CD14-positive monocyte (primary cell): ENCODE measurements around the gene NRG3. TPM values are rescaled to one million over a fixed set of nuclear protein-coding genes. Genes with fewer than 3 reads are reported as not detected.

ENCODE experiments used
- DNase-seq, 3 donors: peaks; one replicate each; pipeline ENCODE4 v3.0.0-alpha.2; 2011 to 2022
- H2AFZ ChIP-seq: 2 replicates; pipeline ENCODE4 v1.6.0; 2012; ENCODE audit warnings: mild to moderate bottlenecking, low read depth, low read length, inconsistent platforms; ENCODE audit not compliant: insufficient read depth, poor library complexity, severe bottlenecking
- H3K27ac ChIP-seq, 2 donors: 1 replicate in 1 of 2; 2 replicates in 1 of 2; pipeline ENCODE4 v1.5.1; 2012 to 2013; ENCODE audit warnings: low read length in 2 of 2, control low read depth in 1 of 2, inconsistent platforms in 1 of 2, low read depth in 1 of 2, mild to moderate bottlenecking in 1 of 2
- H3K27me3 ChIP-seq, 2 donors: one replicate each; pipeline versions ENCODE4 v1.6.0 to v1.6.1; 2011 to 2013; ENCODE audit warnings: low read length in 2 of 2; ENCODE audit not compliant: control insufficient read depth in 2 of 2, insufficient read depth in 2 of 2
- H3K36me3 ChIP-seq, 2 donors: replicated peaks in 1 of 2; 1 replicate in 1 of 2; 2 replicates in 1 of 2; pipeline versions ENCODE4 v1.5.1 to v1.6.1; 2012 to 2013; ENCODE audit warnings: low read length in 2 of 2, control low read depth in 1 of 2, inconsistent platforms in 1 of 2, mild to moderate bottlenecking in 1 of 2; ENCODE audit not compliant: insufficient read depth in 2 of 2, control insufficient read depth in 1 of 2
- H3K4me1 ChIP-seq, 2 donors: 1 replicate in 1 of 2; 2 replicates in 1 of 2; pipeline versions ENCODE4 v1.5.1 to v1.6.1; 2012 to 2013; ENCODE audit warnings: low read length in 2 of 2, control low read depth in 1 of 2, inconsistent platforms in 1 of 2, mild to moderate bottlenecking in 1 of 2, moderate library complexity in 1 of 2; ENCODE audit not compliant: insufficient read depth in 2 of 2, control insufficient read depth in 1 of 2
- H3K4me2 ChIP-seq: replicated peaks from 2 replicates; pipeline ENCODE3; 2012; ENCODE audit warnings: low read length, moderate library complexity, mild to moderate bottlenecking; ENCODE audit not compliant: poor library complexity, severe bottlenecking; ENCODE audit errors: extremely low read depth
- H3K4me3 ChIP-seq, 3 experiments: fragments of 200-600 bp in 1 of 3; sonication (generic) in 1 of 3; replicated peaks in 1 of 3; 1 replicate in 2 of 3; 2 replicates in 1 of 3; pipeline ENCODE4 v1.5.1; 2011 to 2013; ENCODE audit warnings: low read length in 3 of 3, mild to moderate bottlenecking in 3 of 3, control low read depth in 2 of 3, low read depth in 2 of 3, inconsistent platforms in 1 of 3, moderate library complexity in 1 of 3
- H3K79me2 ChIP-seq: 2 replicates; pipeline ENCODE4 v1.6.0; 2012; ENCODE audit warnings: mild to moderate bottlenecking, control low read depth, inconsistent platforms, low read length, moderate library complexity; ENCODE audit not compliant: insufficient read depth
- H3K9ac ChIP-seq: 2 replicates; pipeline ENCODE4 v1.6.0; 2017; ENCODE audit warnings: low read length, mild to moderate bottlenecking; ENCODE audit not compliant: insufficient read depth, poor library complexity, severe bottlenecking
- H3K9me3 ChIP-seq, 2 donors: replicated peaks in 1 of 2; 1 replicate in 1 of 2; 2 replicates in 1 of 2; pipeline versions ENCODE4 v1.5.1 to v1.6.1; 2012 to 2013; ENCODE audit warnings: low read length in 2 of 2, control low read depth in 1 of 2; ENCODE audit not compliant: control insufficient read depth in 1 of 2, insufficient read depth in 1 of 2
- H4K20me1 ChIP-seq: 2 replicates; pipeline ENCODE4 v1.6.0; 2012; ENCODE audit warnings: mild to moderate bottlenecking, low read length, control low read depth, moderate library complexity; ENCODE audit not compliant: insufficient read depth
- H3K27ac Mint-ChIP-seq, 7 donors: one replicate each; pipeline ENCODE4 v1.8.0; 2020; ENCODE audit warnings: mild to moderate bottlenecking in 7 of 7, mixed read lengths in 7 of 7, moderate library complexity in 6 of 7, inconsistent platforms in 2 of 7
- H3K27me3 Mint-ChIP-seq, 3 donors: one replicate each; pipeline ENCODE4 v1.8.0; 2021 to 2022; ENCODE audit warnings: low read depth in 3 of 3, mild to moderate bottlenecking in 3 of 3, mixed read lengths in 3 of 3, moderate library complexity in 3 of 3, inconsistent platforms in 1 of 3
- H3K36me3 Mint-ChIP-seq, 2 donors: one replicate each; pipeline ENCODE4 v1.8.0; 2020; ENCODE audit warnings: mixed read lengths in 2 of 2, inconsistent platforms in 1 of 2, mild to moderate bottlenecking in 1 of 2
- H3K4me1 Mint-ChIP-seq: one replicate; pipeline ENCODE4 v1.8.0; 2020; ENCODE audit warnings: mild to moderate bottlenecking, mixed read lengths
- H3K4me3 Mint-ChIP-seq, 2 donors: one replicate each; pipeline ENCODE4 v1.8.0; 2020; ENCODE audit warnings: mild to moderate bottlenecking in 2 of 2, mixed read lengths in 2 of 2, moderate library complexity in 1 of 2
- H3K9me3 Mint-ChIP-seq, 7 donors: one replicate each; pipeline ENCODE4 v1.8.0; 2020 to 2022; ENCODE audit warnings: mixed read lengths in 7 of 7, mild to moderate bottlenecking in 6 of 7, moderate library complexity in 6 of 7, inconsistent platforms in 2 of 7
- WGBS: methylation state at CpG from one replicate; pipeline ENCODE4 v1.1.5; 2013; ENCODE audit warnings: missing lambda C conversion rate; ENCODE audit not compliant: insufficient coverage; 5-methylcytosine and 5-hydroxymethylcytosine counted together
- intact Hi-C, 2 donors: fragments of 100-400 bp; cut with micrococcal nuclease; formaldehyde crosslinking; loops; one replicate each; pipeline versions ENCODE4 v1.15.0 to v1.15.1; 2023
- polyA plus RNA-seq, 3 donors: library from polyadenylated mRNA; depleted of rRNA in 1 of 3; unstranded in 2 of 3; stranded (reverse) in 1 of 3; fragments of 300-500 nt in 2 of 3; fragments of >200 nt in 1 of 3; fragmentation: Illumina TruSeq in 2 of 3; gene quantifications; 1 replicate in 2 of 3; 2 replicates in 1 of 3; pipeline ENCODE4 v1.2.3, GENCODE V29; 2012 to 2021
- TF ChIP-seq, protein P1 (sequence below): fragments of 200-600 bp; IDR thresholded peaks from one replicate; pipeline ENCODE4 v1.8.0; 2022; ENCODE audit warnings: antibody characterized with exemption, mild to moderate bottlenecking

NRG3 gene
- polyA plus RNA-seq, 3 donors: not detected

DNA sequence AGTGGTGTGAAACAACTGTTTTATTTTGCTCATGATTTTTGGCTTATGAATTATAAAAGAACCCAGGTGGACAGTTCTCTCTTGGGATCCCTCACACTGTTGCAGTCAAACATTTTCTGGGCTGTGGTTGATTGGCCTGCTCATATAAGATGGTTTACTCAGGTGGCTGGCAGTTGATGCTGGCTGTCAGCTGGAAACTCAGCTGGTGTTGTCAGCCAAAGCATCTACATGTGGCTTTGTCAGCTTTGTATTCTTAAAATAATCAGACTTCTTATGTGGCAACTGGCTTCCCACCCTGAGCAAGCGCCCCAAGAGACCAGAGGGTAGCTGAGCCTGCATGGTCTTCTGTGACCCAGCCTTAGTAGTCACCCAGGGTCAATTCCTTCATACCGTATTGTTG lies 534.7 kb downstream of the NRG3 start:
- H3K9ac ChIP-seq: no peak overlapping the region
- H4K20me1 ChIP-seq: no peaks in the 10 kb centered on the region
- WGBS: no CpG with 5 or more reads among the region's 2 CpGs
- H3K4me3 ChIP-seq: no peak overlapping the region
- no peaks in the 10 kb centered on the region for H3K4me1 Mint-ChIP-seq
- H3K4me2 ChIP-seq: no peak overlapping the region
- H3K9me3 ChIP-seq: no peaks in the 10 kb centered on the region
- DNase-seq: no peak
- no peaks in the 10 kb centered on the region for H3K36me3 Mint-ChIP-seq
- no peak overlapping the region for H3K27ac ChIP-seq
- H3K27ac Mint-ChIP-seq: no peak overlapping the region
- peaks cover 0 to 1% (median 0%) of the 10 kb centered on the region in 3 donors for H3K27me3 Mint-ChIP-seq
- no peak overlapping the region for H3K4me3 Mint-ChIP-seq
- H3K4me1 ChIP-seq: no peaks in the 10 kb centered on the region
- no peaks in the 10 kb centered on the region for H3K36me3 ChIP-seq
- H3K79me2 ChIP-seq: no peaks in the 10 kb centered on the region
- H3K9me3 Mint-ChIP-seq: peaks cover 0 to 13% (median 0%) of the 10 kb centered on the region in 7 donors
- TF ChIP-seq, protein P1, sequence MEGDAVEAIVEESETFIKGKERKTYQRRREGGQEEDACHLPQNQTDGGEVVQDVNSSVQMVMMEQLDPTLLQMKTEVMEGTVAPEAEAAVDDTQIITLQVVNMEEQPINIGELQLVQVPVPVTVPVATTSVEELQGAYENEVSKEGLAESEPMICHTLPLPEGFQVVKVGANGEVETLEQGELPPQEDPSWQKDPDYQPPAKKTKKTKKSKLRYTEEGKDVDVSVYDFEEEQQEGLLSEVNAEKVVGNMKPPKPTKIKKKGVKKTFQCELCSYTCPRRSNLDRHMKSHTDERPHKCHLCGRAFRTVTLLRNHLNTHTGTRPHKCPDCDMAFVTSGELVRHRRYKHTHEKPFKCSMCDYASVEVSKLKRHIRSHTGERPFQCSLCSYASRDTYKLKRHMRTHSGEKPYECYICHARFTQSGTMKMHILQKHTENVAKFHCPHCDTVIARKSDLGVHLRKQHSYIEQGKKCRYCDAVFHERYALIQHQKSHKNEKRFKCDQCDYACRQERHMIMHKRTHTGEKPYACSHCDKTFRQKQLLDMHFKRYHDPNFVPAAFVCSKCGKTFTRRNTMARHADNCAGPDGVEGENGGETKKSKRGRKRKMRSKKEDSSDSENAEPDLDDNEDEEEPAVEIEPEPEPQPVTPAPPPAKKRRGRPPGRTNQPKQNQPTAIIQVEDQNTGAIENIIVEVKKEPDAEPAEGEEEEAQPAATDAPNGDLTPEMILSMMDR: no peak
- intact Hi-C loops: no loop called here
- H2AFZ ChIP-seq: no peak overlapping the region
- no peaks in the 10 kb centered on the region for H3K27me3 ChIP-seq

DNA sequence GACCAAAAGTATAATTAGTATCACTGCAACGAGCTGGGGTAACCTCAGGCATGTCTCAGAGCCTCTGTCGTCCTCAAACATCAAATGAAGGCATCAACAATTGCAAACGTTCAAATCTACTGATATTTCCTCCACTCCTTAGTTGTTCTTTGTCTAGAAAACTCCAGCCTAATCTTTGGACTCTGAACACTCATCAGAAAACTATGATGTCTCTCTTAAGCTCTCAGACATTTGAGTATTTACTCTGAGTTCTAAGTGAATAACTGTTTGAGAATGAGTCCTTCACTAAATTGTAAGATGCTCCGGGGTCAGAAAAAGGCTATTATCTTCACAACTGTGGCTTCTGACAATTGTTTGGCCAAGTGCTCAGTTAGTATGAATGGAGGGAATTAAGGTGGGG lies 536.4 kb downstream of the NRG3 start:
- Histone ChIP-seq H2AFZ (no peak overlapping the region), H3K9me3 (no peaks in the 10 kb centered on the region), H3K27ac (no peak overlapping the region), H3K4me2 (no peak overlapping the region), H3K9ac (no peak overlapping the region), H3K36me3 (no peaks in the 10 kb centered on the region), H3K4me1 (no peaks in the 10 kb centered on the region), H3K4me3 (no peak overlapping the region), H3K27me3 (no peaks in the 10 kb centered on the region), H4K20me1 (no peaks in the 10 kb centered on the region), H3K79me2 (no peaks in the 10 kb centered on the region)
- Mint-ChIP-seq H3K27ac (no peak overlapping the region), H3K4me3 (no peak overlapping the region), H3K4me1 (no peaks in the 10 kb centered on the region), H3K36me3 (no peaks in the 10 kb centered on the region), H3K27me3 (peaks cover 0 to 1% (median 0%) of the 10 kb centered on the region in 3 donors), H3K9me3 (peaks cover 0 to 13% (median 0%) of the 10 kb centered on the region in 7 donors)
- TF ChIP-seq, protein P1: no peak
- WGBS: 73% methylated on average over 4 of the region's 4 CpGs
- no peak for DNase-seq
- intact Hi-C loops: no loop called here
